GM19240 (cell line): ENCODE data around the gene CCDC192.

ENCODE experiments used
- DNase-seq: peaks from one replicate; pipeline ENCODE4 v3.0.0; 2011; ENCODE audit warnings: low spot score; ENCODE audit not compliant: insufficient read length

The CCDC192 gene

GRCh38 chr5:127810017-127810416, 106.8 kb downstream of the CCDC192 start:
- no peak for DNase-seq

GRCh38 chr5:127810707-127811490, 107.7 kb downstream of the CCDC192 start:
- no peak for DNase-seq

- no peak for DNase-seq
These were observed 109.4 kb downstream of the CCDC192 start for GRCh38 chr5:127812570-127812969.

GRCh38 chr5:127813633-127814587, 110.7 kb downstream of the CCDC192 start:
- DNase-seq, result no peak

- no peak for DNase-seq
These were observed 111.4 kb downstream of the CCDC192 start for GRCh38 chr5:127814588-127814973.

DNA sequence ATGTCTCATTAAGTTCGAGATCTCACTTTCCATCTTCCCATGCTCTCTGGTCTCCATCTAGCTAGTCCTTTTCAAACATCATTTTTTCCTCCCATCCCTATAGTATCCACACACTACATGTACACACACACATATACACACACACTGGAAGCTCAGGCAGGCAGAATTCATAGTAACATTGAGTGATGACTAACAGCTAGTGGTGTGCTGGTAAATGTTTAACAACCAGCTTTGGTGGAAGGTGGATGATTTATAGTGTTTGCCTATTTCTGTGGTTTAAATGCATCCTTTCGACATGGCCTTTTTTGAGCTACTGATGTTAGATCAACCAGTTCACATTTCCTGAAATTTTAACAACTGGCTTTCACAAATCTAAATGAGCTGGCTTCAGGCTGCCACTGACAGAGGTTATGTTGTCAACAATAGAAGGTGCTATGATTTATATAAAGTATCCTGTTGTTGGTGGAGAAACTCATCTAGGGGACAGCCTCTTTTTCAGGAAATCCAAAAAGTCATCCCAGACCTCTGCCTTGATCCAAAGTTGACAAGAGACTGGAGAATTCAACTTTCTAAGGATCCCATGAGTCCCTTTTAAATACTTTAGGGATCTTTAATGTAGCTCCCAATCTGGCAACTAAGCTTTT, 117.8 kb downstream of the CCDC192 start:
- no peak for DNase-seq

DNA sequence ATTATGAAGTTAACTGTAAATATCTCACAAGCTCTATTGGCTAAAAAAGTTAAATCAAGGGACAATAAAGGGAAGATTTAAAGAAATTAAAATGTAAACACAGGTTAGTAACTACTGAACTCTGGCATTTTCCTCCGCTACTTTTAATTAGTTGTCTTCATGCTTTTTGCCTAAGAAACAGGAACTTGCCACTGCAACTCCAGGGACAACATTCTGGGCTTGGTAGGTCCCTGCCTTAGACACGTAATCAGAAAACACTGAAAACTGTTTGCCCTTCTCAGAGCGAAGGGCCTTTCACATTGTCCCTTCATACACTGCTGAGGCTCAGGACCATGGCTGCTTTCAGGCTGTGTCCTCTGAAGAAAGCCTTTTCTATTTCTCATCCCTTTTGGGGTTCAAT, 118.7 kb downstream of the CCDC192 start:
- DNase-seq, result no peak

DNA sequence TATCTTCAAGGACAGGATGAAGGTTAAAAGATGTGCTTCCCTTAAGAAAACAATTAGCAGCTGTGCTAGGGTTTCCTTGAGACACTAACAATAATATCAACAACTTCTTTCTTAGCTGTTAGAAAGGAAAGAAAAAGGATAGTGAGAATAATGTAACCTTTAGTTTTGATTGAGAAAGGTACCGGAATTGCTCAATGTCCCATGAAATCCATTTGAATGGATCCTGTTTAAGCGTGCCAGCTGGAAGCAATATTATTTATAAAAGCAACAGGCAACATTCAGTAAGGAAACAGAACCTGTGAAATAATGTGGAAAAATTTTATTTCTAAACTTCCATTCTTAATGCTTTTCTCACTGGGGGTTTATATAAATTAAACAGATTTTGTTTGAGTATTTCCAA, 120.9 kb downstream of the CCDC192 start:
- DNase-seq, result no peak

- no peak for DNase-seq
These were observed 122.8 kb downstream of the CCDC192 start for GRCh38 chr5:127826011-127826410.

- no peak for DNase-seq
These were observed 124.3 kb downstream of the CCDC192 start for GRCh38 chr5:127827451-127827850.

- DNase-seq, result no peak
These were observed 127.0 kb downstream of the CCDC192 start for GRCh38 chr5:127830157-127830556.

DNA sequence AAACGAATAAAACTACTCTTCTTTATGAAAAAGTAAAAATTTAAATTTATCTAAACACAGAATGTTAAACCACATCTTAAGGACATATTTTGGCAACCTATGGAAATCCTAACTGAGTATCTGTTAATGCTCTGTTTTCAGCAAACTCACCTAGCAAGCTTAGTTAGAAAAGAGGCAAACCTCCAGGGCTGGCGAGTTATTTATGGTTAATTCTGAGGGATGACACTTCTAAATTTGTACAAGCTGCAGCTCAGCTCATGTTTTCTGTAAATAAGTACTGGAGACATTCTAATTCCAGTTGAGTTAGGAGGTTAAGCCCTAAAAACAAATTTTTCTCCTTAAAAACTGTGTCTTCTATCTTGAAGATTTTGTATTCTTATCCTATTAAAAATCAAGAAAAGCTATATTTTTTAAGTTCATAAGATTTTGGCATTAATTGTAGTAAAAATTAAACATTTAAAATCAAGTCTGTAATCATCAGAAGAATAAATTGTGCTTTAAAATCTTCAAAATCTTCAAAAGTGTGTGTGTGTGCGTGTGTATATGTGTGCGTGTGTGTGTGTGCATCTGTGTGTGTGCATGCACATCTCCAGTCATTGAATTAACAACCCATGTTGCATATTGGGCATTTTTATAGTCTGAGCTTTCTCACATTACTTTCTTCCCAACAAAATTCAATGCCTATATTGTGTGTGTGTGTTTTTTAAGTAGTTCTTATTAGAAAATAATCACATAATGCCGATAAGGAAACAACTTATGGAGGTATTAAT, 127.8 kb downstream of the CCDC192 start:
- DNase-seq, result no peak

DNA sequence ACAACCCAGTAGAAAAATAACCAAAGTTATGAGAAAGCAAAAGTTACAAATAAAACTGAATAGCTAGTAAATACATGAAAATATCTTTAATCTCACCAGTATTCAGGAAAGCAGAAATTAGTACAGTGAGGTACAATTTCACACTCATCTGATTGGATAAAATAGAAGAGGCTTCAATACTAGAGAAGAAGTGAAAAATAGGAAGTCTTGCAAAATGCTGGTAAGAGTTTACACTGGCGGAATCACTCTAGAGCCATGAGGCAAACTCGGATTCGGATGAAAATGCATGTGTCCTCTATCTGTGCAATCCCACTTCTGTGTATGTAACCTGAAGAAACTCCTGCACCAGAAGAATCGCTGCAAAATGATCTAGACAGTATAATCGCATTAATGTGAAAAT, 128.9 kb downstream of the CCDC192 start:
- no peak for DNase-seq

GRCh38 chr5:127834094-127834531, 130.9 kb downstream of the CCDC192 start:
- no peak for DNase-seq

GRCh38 chr5:127834554-127834953, 131.4 kb downstream of the CCDC192 start:
- no peak for DNase-seq

GRCh38 chr5:127838661-127839060, 135.5 kb downstream of the CCDC192 start:
- no peak for DNase-seq

DNA sequence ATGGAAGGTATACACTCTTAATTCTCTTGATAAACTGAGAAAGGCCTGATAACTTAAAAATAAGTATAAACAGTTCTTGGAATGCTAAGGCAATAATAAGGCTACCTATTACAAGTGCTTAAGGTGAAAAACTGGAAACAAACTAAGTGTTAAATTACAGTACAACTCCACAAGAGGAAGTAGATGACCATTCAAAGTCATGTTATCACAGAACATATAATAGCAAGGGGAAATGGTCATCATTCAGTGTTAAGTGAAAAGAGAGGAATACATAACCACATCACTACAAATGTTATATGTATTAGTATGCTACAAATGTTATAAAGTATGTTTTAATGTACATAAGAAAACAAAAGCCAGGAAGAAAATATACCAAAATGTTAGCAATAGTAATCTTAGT, 135.9 kb downstream of the CCDC192 start:
- no peak for DNase-seq

- DNase-seq, result no peak
These were observed 136.5 kb downstream of the CCDC192 start for GRCh38 chr5:127839496-127840197.

- DNase-seq, result no peak
These were observed 137.0 kb downstream of the CCDC192 start for GRCh38 chr5:127840198-127840524.

DNA sequence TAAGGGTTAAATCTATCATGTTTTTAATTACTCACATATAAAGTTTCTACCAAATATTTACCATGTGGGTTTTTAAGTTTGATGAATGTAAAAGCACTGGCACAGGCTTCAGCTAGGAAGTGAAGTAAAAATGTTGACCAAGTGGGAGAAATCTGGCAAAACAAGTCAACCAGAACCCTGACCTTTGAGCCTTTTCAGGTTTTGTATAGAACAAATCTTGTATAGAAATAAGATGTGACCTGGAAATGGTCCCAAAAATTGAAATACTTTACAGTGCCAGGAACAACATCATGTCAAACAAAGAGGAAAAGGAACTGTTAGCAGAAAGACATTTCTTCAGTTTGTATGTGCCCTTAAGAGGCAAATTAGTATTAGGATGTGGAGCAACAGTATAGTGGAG, 137.6 kb downstream of the CCDC192 start:
- DNase-seq, result no peak

GRCh38 chr5:127844581-127845021, 141.4 kb downstream of the CCDC192 start:
- no peak for DNase-seq
